NCI-H1694 treated with DMSO at 0.1 percent for 48 hours (cell line): Measurements from ENCODE around the gene VASN.
"Not testable (repeated sequence)": the region's sequence is repeated elsewhere in the genome, so short reads cannot be mapped to it uniquely, and the experiment has no call there.

Experiments used
- DNase-seq: peaks from one replicate; lab custom pipeline; 2025; lab: John Stamatoyannopoulos, UW

Gene VASN

GRCh38 chr16:4371357-4372000 lies at the start of gene VASN:
TSS of gene VASN (plus strand) at chr16:4371848. CDS start at chr16:4380878, 9,030 bp downstream.
- DNase-seq, result no peak

GRCh38 chr16:4322121-4323052 lies 49.3 kb upstream of the VASN start:
- no peak for DNase-seq

DNA sequence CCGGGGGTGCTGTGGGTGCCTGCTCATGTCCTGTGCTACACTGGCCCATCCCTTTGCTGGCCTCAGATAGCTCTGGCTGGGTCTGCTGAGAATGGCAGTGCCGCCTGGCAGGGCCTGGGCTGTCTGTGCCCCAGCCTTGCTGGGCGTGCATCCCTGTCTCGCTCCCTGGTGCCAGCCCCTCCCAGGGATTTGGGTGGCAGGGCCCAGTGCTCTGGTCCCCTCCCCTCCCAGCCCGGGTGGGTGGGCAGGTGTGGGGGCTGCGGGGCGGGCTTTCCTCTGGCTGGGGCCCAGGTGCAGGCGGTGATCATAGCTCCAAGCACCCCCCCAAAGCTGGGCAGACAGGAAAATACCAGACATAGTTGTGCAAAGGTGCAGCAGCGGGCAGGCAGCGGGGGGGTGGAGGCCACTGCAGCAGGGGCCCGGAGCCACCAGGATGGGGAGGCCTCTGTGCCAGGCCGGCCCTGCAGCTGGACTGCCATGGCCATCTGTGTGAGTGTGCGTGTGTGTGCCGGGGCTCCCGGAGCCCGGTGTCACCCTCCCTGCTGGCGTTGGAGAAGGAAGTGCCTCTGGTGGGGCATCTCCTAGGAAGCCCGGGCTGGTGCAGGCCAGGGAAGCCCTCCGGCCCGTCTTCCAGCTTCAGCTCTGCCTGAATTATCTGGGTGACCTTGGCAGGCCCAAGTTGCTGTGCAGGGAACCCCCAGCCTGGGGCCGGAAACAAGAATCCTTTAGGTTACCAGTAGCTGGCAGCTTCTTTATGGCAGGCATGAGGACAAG lies 48.4 kb upstream of the VASN start:
- DNase-seq, result no peak

DNA sequence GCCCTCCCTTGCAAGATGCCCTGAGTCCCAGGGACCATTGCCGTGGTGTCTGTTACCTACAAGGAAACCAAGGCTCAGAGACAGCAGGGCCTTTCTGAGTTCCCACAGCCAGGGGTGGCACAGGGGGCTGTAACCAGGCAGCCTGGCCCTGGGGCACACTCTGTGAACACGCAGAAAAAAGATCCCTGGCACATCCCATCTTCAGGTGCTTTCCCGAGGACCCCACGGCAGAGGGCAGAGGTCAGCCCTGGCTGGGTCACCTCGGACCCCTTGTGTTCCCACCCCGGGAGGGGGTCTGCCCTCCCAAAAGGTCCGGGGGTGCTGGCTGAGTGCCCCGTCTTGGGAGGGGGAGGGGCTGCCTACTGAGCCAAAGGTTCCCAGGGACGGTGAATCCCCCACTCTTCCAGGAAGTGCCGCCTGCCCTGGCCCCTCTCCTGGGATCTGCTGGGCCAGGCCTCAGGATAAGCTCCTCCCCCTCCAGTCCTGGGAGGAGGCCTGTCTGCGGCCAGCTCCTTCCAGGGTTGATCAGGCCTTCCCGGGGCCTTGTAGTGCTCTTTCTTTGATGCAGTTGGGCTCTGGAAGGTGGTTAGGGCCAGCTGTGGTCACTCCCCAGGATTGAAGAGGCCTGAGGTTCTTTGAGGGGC lies 47.7 kb upstream of the VASN start:
- no peak for DNase-seq

DNA sequence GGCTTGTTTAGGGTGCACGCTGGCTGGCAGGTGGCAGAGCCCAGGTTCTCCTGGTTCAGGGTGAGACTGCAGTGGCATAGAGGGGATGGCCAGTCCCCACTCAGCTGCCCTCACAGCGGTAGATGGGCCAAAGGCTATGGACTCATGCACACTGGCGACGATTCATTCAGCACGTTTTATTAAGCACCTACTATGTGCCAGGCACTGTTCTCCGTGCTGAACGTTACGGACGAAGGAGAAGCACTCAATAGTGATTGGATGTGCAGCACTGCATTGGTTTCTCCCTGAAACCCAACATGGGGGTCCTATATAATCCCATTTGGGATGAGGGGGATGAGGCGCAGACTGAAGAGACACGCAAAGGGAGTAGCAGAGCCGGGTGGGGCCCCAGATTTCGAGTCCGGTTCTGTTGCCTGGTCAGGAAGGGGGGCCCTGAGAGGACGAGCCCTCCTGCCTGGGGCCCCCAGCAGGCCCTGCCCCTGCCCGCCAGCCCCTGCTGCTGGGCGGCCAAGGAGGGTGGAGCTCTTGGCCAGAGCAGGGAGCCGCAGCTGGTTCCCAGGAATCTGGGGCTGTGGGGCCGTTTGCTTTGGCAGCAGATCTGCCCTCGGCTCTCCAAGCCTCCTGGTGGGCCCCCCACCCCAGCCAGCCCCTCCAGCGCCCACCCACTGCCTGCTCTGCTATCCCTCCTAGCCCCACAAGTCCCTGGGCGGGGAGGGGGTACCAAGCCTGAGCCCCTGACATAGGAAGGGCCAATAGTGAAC lies 47.0 kb upstream of the VASN start:
- DNase-seq, result no peak

DNA sequence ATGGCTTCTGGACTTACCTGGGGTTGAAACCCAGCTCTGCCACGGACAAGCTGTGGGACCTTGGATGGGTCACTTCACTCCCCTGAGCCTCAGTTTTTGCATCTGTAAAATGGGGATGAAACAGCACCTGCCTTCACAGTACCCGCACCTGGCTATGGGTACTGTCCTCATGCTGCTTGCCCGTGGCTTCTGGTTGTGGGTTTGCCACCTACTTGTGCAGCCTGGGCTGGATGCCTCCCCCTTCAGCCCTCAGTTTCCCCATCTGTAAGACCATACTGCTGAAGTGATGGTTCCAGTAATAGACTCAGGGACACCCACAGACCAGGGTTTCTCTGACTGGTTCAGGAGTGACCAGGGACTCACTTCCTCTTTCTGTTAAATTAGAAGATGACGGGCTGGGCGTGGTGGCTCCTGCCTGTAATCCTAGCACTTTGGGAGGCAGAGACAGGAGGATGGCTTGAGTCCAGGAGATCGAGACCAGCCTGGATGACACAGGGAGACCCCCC lies 46.3 kb upstream of the VASN start:
- DNase-seq, result no peak

GRCh38 chr16:4327386-4328045 lies 44.1 kb upstream of the VASN start:
- DNase-seq, result no peak

GRCh38 chr16:4328046-4328781 lies 43.4 kb upstream of the VASN start:
- no peak for DNase-seq

DNA sequence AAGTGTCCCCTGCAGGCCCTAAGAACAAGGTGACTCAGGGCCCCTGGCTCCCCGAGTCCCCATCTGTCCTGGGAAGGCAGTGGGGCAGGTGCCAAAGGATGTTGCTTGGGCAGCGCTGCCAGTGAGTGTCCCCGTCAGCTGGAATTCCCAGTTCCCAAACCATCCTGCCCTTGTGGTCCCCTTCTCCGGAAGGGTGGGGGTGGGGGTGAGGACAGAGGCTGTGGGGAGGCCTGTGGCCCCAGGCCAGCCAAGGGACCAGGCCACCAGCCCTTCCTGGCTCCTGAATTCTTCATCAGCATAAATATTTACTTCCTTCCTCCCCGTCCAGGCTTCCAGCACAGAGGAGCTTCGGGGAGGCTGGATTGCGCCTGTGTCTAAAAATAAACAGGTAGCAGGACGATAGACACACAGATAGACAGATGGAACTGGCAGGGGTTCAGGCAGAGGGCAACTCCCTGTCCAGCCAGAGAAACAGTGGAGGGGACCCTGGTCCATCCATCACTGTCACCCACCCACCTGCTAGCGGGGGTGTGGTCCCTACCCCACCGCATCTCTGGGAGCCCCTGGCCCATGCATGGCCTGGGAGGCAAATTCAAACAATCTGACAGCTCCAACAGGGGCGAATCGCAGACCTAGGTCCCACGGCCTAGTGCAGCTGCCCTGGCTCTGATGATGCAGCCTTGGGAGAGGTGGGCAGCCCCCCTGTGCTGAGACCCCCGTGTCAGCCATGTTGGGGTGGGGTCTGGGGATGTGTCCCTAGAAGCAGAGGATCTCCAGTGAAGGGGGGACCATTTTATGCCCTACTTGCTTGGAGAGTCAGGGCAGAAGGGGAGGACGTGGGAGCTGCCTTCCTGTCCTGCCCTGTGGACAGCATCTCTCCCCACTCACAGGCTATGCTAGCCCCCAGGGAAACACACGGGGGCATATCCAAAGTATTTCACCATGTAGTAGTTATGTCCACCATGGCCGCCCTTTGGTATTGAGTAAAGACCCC lies 42.6 kb upstream of the VASN start:
- no peak for DNase-seq

DNA sequence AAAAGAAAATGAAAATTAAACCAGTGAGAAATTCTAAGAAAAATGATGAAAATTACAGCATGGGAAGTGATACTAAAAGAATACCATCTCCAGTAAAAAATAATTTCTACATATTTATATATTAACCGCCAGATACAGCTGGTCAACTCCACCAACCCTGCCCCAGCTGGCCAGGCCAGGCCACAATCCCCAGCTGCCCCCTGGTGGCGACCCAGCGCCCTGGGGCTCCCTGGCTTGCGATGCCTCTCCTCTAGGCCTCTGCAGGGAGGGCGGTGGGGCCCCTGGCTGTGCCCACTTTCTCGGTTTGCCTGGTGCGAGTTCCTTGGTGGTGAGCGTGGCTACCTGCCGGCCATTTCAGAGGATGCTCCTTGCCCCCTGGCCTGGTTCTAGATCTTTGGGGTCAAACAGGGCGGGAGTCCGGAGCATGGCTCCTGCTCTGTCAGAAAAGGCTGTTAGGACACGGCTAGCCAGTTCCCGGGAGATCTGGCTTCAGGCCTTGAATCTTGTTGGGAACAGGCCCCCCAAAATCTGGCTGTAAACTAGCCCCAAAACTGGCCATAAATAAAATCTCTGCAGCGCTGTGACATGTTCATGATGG lies 41.3 kb upstream of the VASN start:
- peak; percentile 12 for DNase-seq

- DNase-seq, result no peak
Observed at GRCh38 chr16:4332083-4332482, 39.6 kb upstream of the VASN start.

GRCh38 chr16:4332623-4333307 lies 38.9 kb upstream of the VASN start:
- DNase-seq, result no peak

DNA sequence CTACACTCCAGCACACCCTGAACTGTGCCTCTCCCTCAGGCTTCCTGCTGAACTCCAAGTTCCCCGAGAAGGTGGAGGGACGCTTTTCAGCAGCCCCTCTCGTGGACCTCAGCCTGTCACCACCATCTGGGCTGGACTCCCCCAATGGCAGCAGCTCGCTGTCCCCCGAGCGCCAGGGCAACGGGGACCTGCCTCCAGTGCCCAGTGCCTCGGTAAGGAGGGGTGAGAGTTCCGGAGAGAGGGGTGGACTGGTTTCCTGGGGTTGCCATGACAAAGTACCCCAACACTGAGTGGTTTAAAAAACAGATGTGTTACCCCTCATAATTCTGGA lies 38.4 kb upstream of the VASN start:
- DNase-seq, result no peak

GRCh38 chr16:4333714-4334113 lies 37.9 kb upstream of the VASN start:
- DNase-seq, result not testable (repeated sequence)

DNA sequence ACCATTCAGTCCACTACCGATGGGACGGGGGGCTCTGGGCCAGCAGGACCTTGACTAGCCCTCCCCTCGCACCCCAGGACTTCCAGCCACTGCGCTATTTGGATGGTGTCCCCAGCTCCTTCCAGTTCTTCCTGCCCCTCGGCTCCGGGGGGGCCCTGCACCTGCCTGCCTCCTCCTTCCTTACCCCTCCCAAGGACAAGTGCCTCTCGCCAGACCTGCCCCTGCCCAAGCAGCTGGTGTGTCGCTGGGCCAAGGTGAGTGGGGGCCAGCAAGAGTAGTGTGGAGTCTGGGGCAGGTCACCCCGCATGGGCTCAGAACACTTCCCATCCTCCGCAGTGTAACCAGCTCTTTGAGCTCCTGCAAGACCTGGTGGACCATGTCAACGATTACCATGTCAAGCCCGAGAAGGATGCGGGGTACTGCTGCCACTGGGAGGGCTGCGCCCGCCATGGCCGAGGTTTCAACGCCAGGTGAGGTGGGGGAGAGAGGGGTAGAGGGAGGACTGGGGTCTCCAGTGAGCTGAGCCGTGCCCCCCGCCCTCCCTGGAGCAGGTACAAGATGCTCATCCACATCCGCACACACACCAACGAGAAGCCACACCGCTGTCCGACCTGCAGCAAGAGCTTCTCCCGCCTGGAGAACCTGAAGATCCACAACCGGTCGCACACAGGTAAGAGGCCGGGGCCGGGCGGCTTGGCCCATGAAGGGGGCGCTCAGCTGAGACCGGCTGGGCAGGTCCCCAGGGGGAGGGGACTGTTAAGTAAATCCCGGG lies 36.7 kb upstream of the VASN start:
- DNase-seq, result no peak

DNA sequence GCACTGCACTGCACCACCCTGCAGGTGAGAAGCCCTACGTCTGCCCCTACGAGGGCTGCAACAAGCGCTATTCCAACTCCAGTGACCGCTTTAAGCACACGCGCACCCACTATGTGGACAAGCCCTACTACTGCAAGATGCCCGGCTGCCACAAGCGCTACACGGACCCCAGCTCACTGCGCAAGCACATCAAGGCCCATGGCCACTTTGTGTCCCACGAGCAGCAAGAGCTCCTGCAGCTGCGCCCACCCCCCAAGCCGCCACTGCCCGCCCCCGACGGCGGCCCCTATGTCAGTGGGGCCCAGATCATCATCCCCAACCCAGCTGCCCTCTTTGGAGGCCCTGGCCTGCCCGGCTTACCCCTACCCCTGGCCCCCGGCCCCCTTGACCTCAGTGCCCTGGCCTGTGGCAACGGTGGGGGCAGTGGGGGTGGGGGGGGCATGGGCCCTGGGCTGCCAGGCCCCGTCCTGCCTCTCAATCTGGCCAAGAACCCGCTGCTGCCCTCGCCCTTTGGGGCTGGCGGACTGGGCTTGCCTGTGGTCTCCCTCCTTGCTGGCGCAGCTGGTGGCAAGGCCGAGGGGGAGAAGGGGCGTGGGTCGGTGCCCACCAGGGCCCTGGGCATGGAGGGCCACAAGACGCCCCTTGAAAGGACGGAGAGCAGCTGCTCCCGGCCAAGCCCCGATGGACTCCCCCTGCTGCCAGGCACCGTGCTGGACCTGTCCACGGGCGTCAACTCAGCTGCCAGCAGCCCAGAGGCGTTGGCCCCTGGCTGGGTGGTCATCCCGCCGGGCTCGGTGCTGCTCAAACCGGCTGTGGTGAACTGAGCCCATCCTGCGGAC lies 34.7 kb upstream of the VASN start:
- DNase-seq, result no peak
